HCT116 (cell line): Measurements from ENCODE around the gene HSD17B1. TPM values are rescaled to one million over a fixed set of nuclear protein-coding genes. Genes with fewer than 3 reads are reported as not detected.

Experiments
- ATAC-seq: fragments of 200-7000 bp; cut with Tn5 transposase; 2 replicates; pipeline ENCODE4 v1.9.1; 2020; ENCODE audit warnings: mild to moderate bottlenecking, moderate library complexity
- BruUV-seq: library from RNA; stranded (reverse); fragments of 400-500 nt; replicated peaks from 2 replicates; lab custom pipeline; 2021; lab: Mats Ljungman, UMichigan
- CTCF ChIA-PET: fragments of 300-600 bp; sonication (Branson Sonifier 250); formaldehyde crosslinking; loops from one replicate; lab custom pipeline; 2021; ENCODE audit warnings: antibody characterized with exemption; lab: Charles Lee
- POLR2A ChIA-PET: fragments of 300-600, 350-600 bp; sonication (Branson Sonifier 250); formaldehyde crosslinking; loops from one replicate; lab custom pipeline; 2021; ENCODE audit warnings: antibody characterized with exemption; lab: Charles Lee
- RAD21 ChIA-PET, 2 experiments: fragments of 300-600 bp; sonication (Branson Sonifier 250); formaldehyde crosslinking; loops; one replicate each; lab custom pipeline; 2023; ENCODE audit warnings: low total read pairs in 2 of 2; ENCODE audit not compliant: uncharacterized antibody in 2 of 2, unreplicated experiment in 2 of 2, low non-redundant PET in 1 of 2; lab: Charles Lee
- DNase-seq: peaks from one replicate; pipeline ENCODE4 v3.0.0-alpha.2; 2010; ENCODE audit warnings: low read depth, low spot score
- H2AFZ ChIP-seq: fragments of 200-600 bp; shearing (Covaris generic), sonication (generic); 2 replicates; pipeline ENCODE4 v1.6.1; 2017; ENCODE audit warnings: low read depth, mixed run types, mixed read lengths, antibody characterized with exemption, low read length; ENCODE audit not compliant: poor library complexity, severe bottlenecking
- H3K27ac ChIP-seq: 2 replicates; pipeline ENCODE4 v1.5.1; 2012; ENCODE audit warnings: low read depth, low read length
- H3K27me3 ChIP-seq: fragments of 200-600 bp; sonication (generic); 2 replicates; pipeline ENCODE4 v1.6.1; 2016; ENCODE audit warnings: mixed run types, low read length, mixed read lengths; ENCODE audit not compliant: insufficient read depth
- H3K36me3 ChIP-seq, 2 experiments: fragments of 200-500 bp in 1 of 2; fragments of 200-600 bp in 1 of 2; sonication (Bioruptor generic) in 1 of 2; sonication (generic) in 1 of 2; 2 replicates each; pipeline versions ENCODE4 v1.5.1 to v1.6.1; 2014 to 2016; ENCODE audit warnings: low read length in 2 of 2, inconsistent platforms in 1 of 2, mixed read lengths in 1 of 2, mixed run types in 1 of 2; ENCODE audit not compliant: insufficient read depth in 2 of 2, control insufficient read depth in 1 of 2
- H3K4me1 ChIP-seq, 2 experiments: fragments of 200-600 bp in 1 of 2; sonication (generic) in 1 of 2; 2 replicates each; pipeline versions ENCODE4 v1.5.1 to v1.6.1; 2012 to 2017; ENCODE audit warnings: low read length in 2 of 2, inconsistent platforms in 1 of 2, mild to moderate bottlenecking in 1 of 2, mixed read lengths in 1 of 2, mixed run types in 1 of 2, moderate library complexity in 1 of 2; ENCODE audit not compliant: insufficient read depth in 2 of 2, control insufficient read depth in 1 of 2
- H3K4me2 ChIP-seq: fragments of 200-600 bp; sonication (generic); 2 replicates; pipeline ENCODE4 v1.6.1; 2017; ENCODE audit warnings: mixed run types, low read length, mixed read lengths
- H3K4me3 ChIP-seq, 2 experiments: fragments of 200-600 bp in 1 of 2; sonication (generic) in 1 of 2; replicated peaks in 1 of 2; 2 replicates each; pipeline ENCODE4 v1.5.1; 2011 to 2016; ENCODE audit warnings: low read length in 2 of 2, control low read depth in 1 of 2, low read depth in 1 of 2, mild to moderate bottlenecking in 1 of 2, mixed read lengths in 1 of 2, mixed run types in 1 of 2
- H3K79me2 ChIP-seq: fragments of 200-600 bp; sonication (generic); 2 replicates; pipeline ENCODE4 v1.6.1; 2017; ENCODE audit warnings: mild to moderate bottlenecking, mixed run types, low read length, moderate library complexity, mixed read lengths; ENCODE audit not compliant: insufficient read depth
- H3K9ac ChIP-seq: fragments of 200-600 bp; sonication (generic); 2 replicates; pipeline ENCODE4 v1.6.1; 2016; ENCODE audit warnings: low read length, mixed read lengths
- H3K9me2 ChIP-seq: fragments of 200-600 bp; sonication (generic), shearing (Covaris generic); 2 replicates; pipeline ENCODE4 v1.6.1; 2017; ENCODE audit warnings: mixed run types, mild to moderate bottlenecking, moderate library complexity; ENCODE audit not compliant: insufficient read depth
- H3K9me3 ChIP-seq, 2 experiments: fragments of 200-500 bp in 1 of 2; fragments of 200-600 bp in 1 of 2; sonication (Bioruptor generic) in 1 of 2; sonication (generic) in 1 of 2; 2 replicates each; pipeline ENCODE4 v1.6.1; 2014 to 2017; ENCODE audit warnings: low read length in 2 of 2, mixed read lengths in 2 of 2, inconsistent platforms in 1 of 2, low read depth in 1 of 2, mild to moderate bottlenecking in 1 of 2, mixed run types in 1 of 2, moderate library complexity in 1 of 2; ENCODE audit not compliant: control insufficient read depth in 1 of 2, insufficient read depth in 1 of 2
- H4K20me1 ChIP-seq: fragments of 200-600 bp; sonication (generic), shearing (Covaris generic); 2 replicates; pipeline ENCODE4 v1.6.1; 2017; ENCODE audit warnings: mixed run types, mild to moderate bottlenecking, moderate library complexity; ENCODE audit not compliant: insufficient read depth
- CBX3 ChIP-seq: IDR thresholded peaks from 2 replicates; pipeline ENCODE4 v1.6.1; 2012; ENCODE audit warnings: low read depth
- EGR1 ChIP-seq: IDR thresholded peaks from 2 replicates; pipeline ENCODE4 v1.6.1; 2012; ENCODE audit warnings: low read depth
- SIN3A ChIP-seq: IDR thresholded peaks from 2 replicates; pipeline ENCODE4 v1.6.1; 2012; ENCODE audit warnings: low read depth
- ZFX ChIP-seq: fragments of 450-650 bp; IDR thresholded peaks from 2 replicates; pipeline ENCODE4 v1.6.1; 2017
- intact Hi-C: fragments of 100-400 bp; cut with micrococcal nuclease; formaldehyde crosslinking; loops from 2 replicates; pipeline ENCODE4 v1.10.0; 2022
- total RNA-seq: library from RNA; stranded (reverse); gene quantifications from one replicate; pipeline ENCODE4 v1.2.1, GENCODE V29; 2021; ENCODE audit not compliant: unreplicated experiment
- TF ChIP-seq, protein P1 (sequence below), 3 experiments: fragments of 200-600 bp in 1 of 3; sonication (generic) in 1 of 3; IDR thresholded peaks in 2 of 3; conservative IDR thresholded peaks in 1 of 3; 2 replicates each; pipeline ENCODE4 v1.5.1; 2012 to 2017; ENCODE audit warnings: low read depth in 2 of 3, low read length in 2 of 3, antibody characterized with exemption in 1 of 3, borderline replicate concordance in 1 of 3, control low read depth in 1 of 3, mild to moderate bottlenecking in 1 of 3, mixed read lengths in 1 of 3, mixed run types in 1 of 3, moderate library complexity in 1 of 3; ENCODE audit not compliant: insufficient read depth in 1 of 3

Gene HSD17B1
- total RNA-seq, 1 experiment from 2014 or later, result 1.4 TPM

DNA sequence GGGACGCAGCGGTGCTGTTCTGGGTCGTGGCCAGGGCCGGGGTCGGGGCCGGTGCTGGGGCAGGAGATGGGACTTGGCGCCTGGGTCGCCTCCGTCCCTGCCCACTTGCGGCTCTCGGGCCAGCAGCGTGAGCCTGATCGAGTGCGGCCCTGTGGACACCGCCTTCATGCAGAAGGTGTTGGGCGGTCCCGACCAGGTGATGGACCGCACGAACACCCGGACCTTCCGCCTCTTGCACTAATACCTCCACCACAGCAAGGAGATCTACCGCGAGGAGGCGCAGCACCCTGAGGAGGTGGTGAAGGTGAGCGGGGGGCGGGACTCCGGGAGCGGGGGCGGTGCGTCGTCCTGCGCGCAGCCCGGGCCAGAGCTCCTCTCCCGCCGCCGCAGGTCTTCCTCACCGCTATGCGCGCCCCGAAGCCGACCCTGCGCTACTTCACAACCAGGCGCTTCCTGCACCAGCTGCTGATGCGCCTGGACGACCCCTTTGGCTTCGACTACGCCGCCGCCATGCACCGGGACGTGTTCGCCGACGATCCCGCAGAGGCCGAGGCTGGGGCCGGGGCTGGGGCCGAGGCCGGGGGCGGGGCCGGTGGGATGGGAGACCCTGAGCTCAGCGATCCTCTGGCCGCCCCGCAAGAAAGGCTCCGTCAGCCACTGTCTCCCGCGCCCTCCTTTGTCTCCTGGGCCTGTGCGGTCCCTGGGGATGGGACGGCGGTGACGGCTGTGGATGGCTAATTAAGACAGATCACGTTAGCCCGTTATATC, 4.5 kb upstream of the HSD17B1 start:
- Histone ChIP-seq H3K27me3 (no peaks in the 10 kb centered on the region), H3K79me2 (peaks cover under 1% of the 10 kb centered on the region; the same call in 1 of the 2 replicates), H3K36me3 (no peaks in the 10 kb centered on the region), H3K4me2 (peak overlapping the region; percentile 70), H2AFZ (no peak overlapping the region), H3K4me3 (peak overlapping the region; percentile 17 to 44), H4K20me1 (no peaks in the 10 kb centered on the region), H3K4me1 (peaks cover 0 to 14% of the 10 kb centered on the region in 2 experiments; a peak in 2 of 4 replicates), H3K9me3 (no peaks in the 10 kb centered on the region), H3K9ac (peak overlapping the region; percentile 20; the same call in 1 of the 2 replicates), H3K27ac (no peak overlapping the region), H3K9me2 (no peaks in the 10 kb centered on the region)
- ChIA-PET POLR2A (interaction anchor here (0.6 kb wide), 1 partner anchor 578 kb away, joined by 3 read pairs; no protein-coding TSS in a partner anchor), RAD21 (no interaction called here), CTCF (interaction anchor here (0.7 to 1.7 kb wide), 8 partner anchors 11 to 215 kb away, joined by 3 to 7 read pairs (median 3); partner anchors contain the start of gene NAGLU)
- intact Hi-C loops, result no loop called here
- DNase-seq (no peak), ATAC-seq (peak; percentile 87)
- BruUV-seq, result no TSS peak
- no peak for TF ChIP-seq SIN3A
- TF ChIP-seq, protein P1, sequence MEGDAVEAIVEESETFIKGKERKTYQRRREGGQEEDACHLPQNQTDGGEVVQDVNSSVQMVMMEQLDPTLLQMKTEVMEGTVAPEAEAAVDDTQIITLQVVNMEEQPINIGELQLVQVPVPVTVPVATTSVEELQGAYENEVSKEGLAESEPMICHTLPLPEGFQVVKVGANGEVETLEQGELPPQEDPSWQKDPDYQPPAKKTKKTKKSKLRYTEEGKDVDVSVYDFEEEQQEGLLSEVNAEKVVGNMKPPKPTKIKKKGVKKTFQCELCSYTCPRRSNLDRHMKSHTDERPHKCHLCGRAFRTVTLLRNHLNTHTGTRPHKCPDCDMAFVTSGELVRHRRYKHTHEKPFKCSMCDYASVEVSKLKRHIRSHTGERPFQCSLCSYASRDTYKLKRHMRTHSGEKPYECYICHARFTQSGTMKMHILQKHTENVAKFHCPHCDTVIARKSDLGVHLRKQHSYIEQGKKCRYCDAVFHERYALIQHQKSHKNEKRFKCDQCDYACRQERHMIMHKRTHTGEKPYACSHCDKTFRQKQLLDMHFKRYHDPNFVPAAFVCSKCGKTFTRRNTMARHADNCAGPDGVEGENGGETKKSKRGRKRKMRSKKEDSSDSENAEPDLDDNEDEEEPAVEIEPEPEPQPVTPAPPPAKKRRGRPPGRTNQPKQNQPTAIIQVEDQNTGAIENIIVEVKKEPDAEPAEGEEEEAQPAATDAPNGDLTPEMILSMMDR (IDR thresholded peaks at IDR 0.05 in 2 of 3, conservative IDR thresholded peaks at IDR 0.05 in 1 of 3; ENCODE audit: borderline replicate concordance in 1 of 3, insufficient read depth in 1 of 3, low read depth in 2 of 3, low read length in 2 of 3), result peak; percentile 39 to 54 (median 41); a peak in 5 of 6 replicates
- TF ChIP-seq CBX3, result no peak
- TF ChIP-seq ZFX, result no peak
- peak; percentile 93 for TF ChIP-seq EGR1
